K562 (cell line): Measurements from ENCODE around the gene FAM133A. TPM values are rescaled to one million over a fixed set of nuclear protein-coding genes. Genes with fewer than 3 reads are reported as not detected.

Experiments
- ATAC-seq: fragments of 200-7000 bp; cut with Tn5 transposase; 3 replicates; pipeline ENCODE4 v1.9.1; 2020; ENCODE audit warnings: moderate library complexity
- BruUV-seq: library from RNA; stranded (reverse); fragments of 400-500 nt; replicated peaks from 2 replicates; lab custom pipeline; 2021; lab: Mats Ljungman, UMichigan
- CTCF ChIA-PET: fragments of 300-600 bp; formaldehyde crosslinking; extraction: SDS; loops from one replicate; lab custom pipeline; 2021; ENCODE audit warnings: low intra/inter-chr PET ratio; lab: Yijun Ruan, JAX
- POLR2A ChIA-PET: fragments of 300-600, 350-650 bp; sonication (Branson Sonifier 250); formaldehyde crosslinking; extraction: SDS; loops from one replicate; lab custom pipeline; 2021; ENCODE audit warnings: antibody characterized with exemption, inconsistent platforms; lab: Yijun Ruan, JAX
- DNase-seq, 4 experiments: peaks; one replicate each; pipeline versions ENCODE4 v3.0.0 to v3.0.0-alpha.2; 2011 to 2018; ENCODE audit warnings: low spot score in 3 of 4, mixed read lengths in 3 of 4; ENCODE audit errors: extremely low read depth in 1 of 4
- FAIRE-seq: peaks from 2 replicates; lab custom pipeline; 2011; peaks lifted over from hg19 to GRCh38; lab: Jason Lieb, UNC
- H2AFZ ChIP-seq: 2 replicates; pipeline ENCODE4 v1.6.0; 2011; ENCODE audit warnings: low read depth, low read length, control low read depth, inconsistent platforms
- H3K27ac ChIP-seq: fragments of 200-600 bp; 3 replicates; pipeline ENCODE4 v1.8.0; 2011; ENCODE audit warnings: low read depth, mild to moderate bottlenecking, control low read depth, inconsistent platforms, low read length, moderate library complexity, mixed read lengths; ENCODE audit errors: extremely low read depth
- H3K27me3 ChIP-seq, 2 experiments: fragments of 300-600 bp in 1 of 2; 2 replicates in 1 of 2; 3 replicates in 1 of 2; pipeline versions ENCODE4 v1.6.0 to v1.8.0; 2011; ENCODE audit warnings: inconsistent platforms in 2 of 2, low read length in 2 of 2, mild to moderate bottlenecking in 1 of 2, mixed read lengths in 1 of 2, moderate library complexity in 1 of 2; ENCODE audit not compliant: control insufficient read depth in 2 of 2, insufficient read depth in 2 of 2
- H3K36me3 ChIP-seq: fragments of 300-600 bp; 3 replicates; pipeline ENCODE4 v1.8.0; 2011; ENCODE audit warnings: mild to moderate bottlenecking, low read length, inconsistent platforms; ENCODE audit not compliant: control insufficient read depth, insufficient read depth
- H3K4me1 ChIP-seq, 2 experiments: fragments of 200-600 bp in 1 of 2; replicated peaks in 1 of 2; 2 replicates in 1 of 2; 3 replicates in 1 of 2; pipeline versions ENCODE4 v1.5.1 to v1.8.0; 2011; ENCODE audit warnings: inconsistent platforms in 2 of 2, low read length in 2 of 2, mild to moderate bottlenecking in 1 of 2, mixed read lengths in 1 of 2, moderate library complexity in 1 of 2; ENCODE audit not compliant: control insufficient read depth in 2 of 2, insufficient read depth in 2 of 2
- H3K4me2 ChIP-seq: 2 replicates; pipeline ENCODE4 v1.6.1; 2011; ENCODE audit warnings: low read length, control low read depth, inconsistent platforms, mixed read lengths; ENCODE audit not compliant: insufficient read depth
- H3K4me3 ChIP-seq: fragments of 200-600 bp; sonication (generic), shearing (Covaris generic); 2 replicates; pipeline ENCODE4 v1.5.1; 2016; ENCODE audit warnings: control low read depth, inconsistent platforms
- H3K79me2 ChIP-seq: fragments of 200-600 bp; 3 replicates; pipeline ENCODE4 v1.8.0; 2011; ENCODE audit warnings: low read length, inconsistent platforms; ENCODE audit not compliant: control insufficient read depth, insufficient read depth
- H3K9ac ChIP-seq, 2 experiments: 2 replicates each; pipeline versions ENCODE4 v1.6.0 to v1.6.1; 2011; ENCODE audit warnings: low read depth in 2 of 2, low read length in 2 of 2, control low read depth in 1 of 2, inconsistent platforms in 1 of 2, mild to moderate bottlenecking in 1 of 2, mixed read lengths in 1 of 2; ENCODE audit not compliant: insufficient read depth in 1 of 2
- H3K9me1 ChIP-seq: one replicate; pipeline ENCODE4 v1.6.0; 2011; ENCODE audit warnings: inconsistent platforms, mild to moderate bottlenecking, low read length, moderate library complexity; ENCODE audit not compliant: control insufficient read depth, insufficient read depth
- H3K9me3 ChIP-seq: replicated peaks from 2 replicates; pipeline ENCODE4 v1.5.1; 2011; ENCODE audit warnings: low read depth, low read length, inconsistent platforms; ENCODE audit not compliant: control insufficient read depth, insufficient read depth
- H4K20me1 ChIP-seq: replicated peaks from 2 replicates; pipeline ENCODE4 v1.6.1; 2011; ENCODE audit warnings: low read length, inconsistent platforms, mixed read lengths; ENCODE audit not compliant: control insufficient read depth, insufficient read depth
- ASH1L ChIP-seq: fragments of 450-650 bp; IDR thresholded peaks from 2 replicates; pipeline ENCODE4 v1.6.1; 2018; ENCODE audit warnings: borderline replicate concordance, mild to moderate bottlenecking, low read depth; ENCODE audit not compliant: partially characterized antibody
- BDP1 ChIP-seq: IDR thresholded peaks from 3 replicates; pipeline ENCODE4 v1.6.1; 2011; ENCODE audit not compliant: insufficient read length, insufficient read depth
- CCNT2 ChIP-seq: IDR thresholded peaks from 2 replicates; pipeline ENCODE4 v1.6.1; 2011; ENCODE audit warnings: borderline replicate concordance, low read depth, mild to moderate bottlenecking, moderate library complexity, mixed read lengths, low read length; ENCODE audit not compliant: insufficient read length; ENCODE audit errors: extremely low read depth
- CEBPG ChIP-seq, 3 experiments: fragments of 200-800 bp in 1 of 3; sonication (Bioruptor generic) in 1 of 3; sonication (generic) in 1 of 3; formaldehyde crosslinking in 1 of 3; IDR thresholded peaks in 2 of 3; conservative IDR thresholded peaks in 1 of 3; 2 replicates each; pipeline versions ENCODE4 v1.6.1 to v1.8.0; 2016 to 2022; ENCODE audit warnings: missing compliant biosample characterization in 2 of 3, missing genetic modification characterization in 2 of 3, mild to moderate bottlenecking in 1 of 3, missing genetic modification reagents in 1 of 3
- CHD1 ChIP-seq: fragments of 200-600 bp; sonication (generic); IDR thresholded peaks from one replicate; pipeline ENCODE4 v1.6.1; 2012; ENCODE audit warnings: mild to moderate bottlenecking, moderate library complexity, low read length, inconsistent platforms
- CREB3 ChIP-seq: fragments of 450-650 bp; conservative IDR thresholded peaks from 2 replicates; pipeline ENCODE4 v1.6.1; 2016; ENCODE audit warnings: missing genetic modification characterization, low read depth, mild to moderate bottlenecking, missing compliant biosample characterization, moderate library complexity
- ELK3 ChIP-seq: fragments of 450-650 bp; formaldehyde crosslinking; IDR thresholded peaks from 2 replicates; pipeline ENCODE4 v1.4.0; 2020; ENCODE audit warnings: mild to moderate bottlenecking
- EP300 ChIP-seq: IDR thresholded peaks from 2 replicates; pipeline ENCODE4 v1.6.1; 2012; ENCODE audit warnings: low read length, improper control_type of control experiment
- GABPB1 ChIP-seq: sonication (generic); formaldehyde crosslinking; IDR thresholded peaks from 2 replicates; pipeline ENCODE4 v1.8.0; 2022; ENCODE audit warnings: mild to moderate bottlenecking, missing genetic modification reagents
- HDAC2 ChIP-seq: fragments of 450-650 bp; IDR thresholded peaks from 2 replicates; pipeline ENCODE4 v1.6.1; 2016; ENCODE audit warnings: mild to moderate bottlenecking
- HDGF ChIP-seq: fragments of 450-650 bp; IDR thresholded peaks from 2 replicates; pipeline ENCODE4 v1.6.1; 2016
- KDM5B ChIP-seq: fragments of 200-600 bp; sonication (generic); IDR thresholded peaks from 2 replicates; pipeline ENCODE4 v1.6.1; 2012; ENCODE audit warnings: low read depth, mild to moderate bottlenecking, moderate library complexity, low read length, control low read depth, inconsistent platforms; ENCODE audit not compliant: insufficient replicate concordance
- MEF2A ChIP-seq: IDR thresholded peaks from 2 replicates; pipeline ENCODE4 v1.6.1; 2011; ENCODE audit warnings: low read depth, mild to moderate bottlenecking, low read length, moderate library complexity; ENCODE audit not compliant: control insufficient read depth
- NFIC ChIP-seq: fragments of 450-650 bp; IDR thresholded peaks from 2 replicates; pipeline ENCODE4 v1.6.1; 2017; ENCODE audit warnings: mild to moderate bottlenecking, inconsistent platforms
- NR1H2 ChIP-seq: sonication (generic); formaldehyde crosslinking; IDR thresholded peaks from 2 replicates; pipeline ENCODE4 v1.4.0; 2020; ENCODE audit warnings: mild to moderate bottlenecking, missing genetic modification reagents
- ZNF3 ChIP-seq: fragments of 250-450 bp; sonication (Bioruptor Pico); IDR thresholded peaks from 2 replicates; pipeline ENCODE4 v1.5.0; 2021; ENCODE audit warnings: mild to moderate bottlenecking, moderate library complexity
- ZNF639 ChIP-seq, 2 experiments: fragments of 200-800 bp in 1 of 2; sonication (Bioruptor generic) in 1 of 2; sonication (generic) in 1 of 2; formaldehyde crosslinking in 1 of 2; IDR thresholded peaks in 1 of 2; conservative IDR thresholded peaks in 1 of 2; 2 replicates each; pipeline versions ENCODE4 v1.5.0 to v1.6.1; 2016 to 2020; ENCODE audit warnings: missing compliant biosample characterization in 1 of 2, missing genetic modification characterization in 1 of 2, missing genetic modification reagents in 1 of 2
- WGBS: fragments of 100-300 bp; shearing (Covaris generic); methylation state at CpG from one replicate; pipeline ENCODE4 v1.1.6; 2016; ENCODE audit warnings: low coverage, mixed read lengths; ENCODE audit not compliant: insufficient coverage; ENCODE audit errors: missing lambda C conversion rate; 5-methylcytosine and 5-hydroxymethylcytosine counted together
- in situ Hi-C: fragments of 300-500 bp; cut with MboI; formaldehyde crosslinking; loops from 4 replicates; pipeline ENCODE4 v1.15.0; 2018; ENCODE audit warnings: inconsistent platforms, mixed read lengths
- intact Hi-C: fragments of 100-400 bp; cut with micrococcal nuclease; formaldehyde crosslinking; loops from 2 replicates; pipeline ENCODE4 v1.14.2; 2022
- polyA plus RNA-seq, 8 experiments: library from polyadenylated mRNA; depleted of rRNA in 4 of 8; stranded (reverse) in 5 of 8; unstranded in 3 of 8; fragments of >200 nt; fragmentation: Nextera tagmentation in 2 of 8; fragmentation: Illumina TruSeq in 1 of 8; extraction: Ambion mirVana in 2 of 8; extraction: Trizol in 1 of 8; gene quantifications; 2 replicates each; pipeline versions ENCODE4 v1.2.1 to v1.2.3, GENCODE V29; 2011 to 2014; ENCODE audit warnings: inconsistent platforms in 1 of 8, missing spikeins in 1 of 8
- total RNA-seq, 7 experiments: library from RNA; depleted of rRNA in 6 of 7; stranded (reverse); fragments of >200 nt in 6 of 7; fragmentation: Illumina TruSeq in 2 of 7; extraction: Trizol in 2 of 7; gene quantifications; 2 replicates each; pipeline versions ENCODE4 v1.2.1 to v1.2.3, GENCODE V29; 2011 to 2021; ENCODE audit warnings: low replicate concordance in 1 of 7
- TF ChIP-seq, protein P1 (sequence below): fragments of 250-450 bp; sonication (Bioruptor Pico); IDR thresholded peaks from 2 replicates; pipeline ENCODE4 v1.4.0; 2020; ENCODE audit warnings: mild to moderate bottlenecking

The FAM133A gene
- total and polyA plus RNA-seq, 9 of the 15 experiments (the other 6 are each of a cell fraction or from before 2014, with no cell fraction given): 0.08 to 0.31 (median 0.18) TPM

DNA sequence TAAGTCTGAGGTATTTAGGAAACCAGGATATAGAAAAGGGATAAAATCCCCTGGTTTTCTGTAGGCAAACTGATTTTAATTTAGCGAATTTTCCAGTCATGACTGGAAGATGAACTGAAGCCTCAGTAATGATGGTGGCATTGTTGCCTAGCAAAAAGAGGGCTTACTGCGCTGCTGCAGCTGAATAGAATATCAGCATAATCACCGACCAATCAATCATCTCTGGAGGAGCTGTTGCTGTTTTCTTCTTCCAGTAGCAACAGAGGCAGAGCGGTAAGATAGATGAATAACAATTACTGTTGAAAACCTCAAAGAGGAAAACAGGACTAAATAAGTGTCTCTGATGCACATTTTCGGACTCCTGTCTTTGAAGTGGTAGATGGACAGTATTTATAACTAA lies 86.2 kb downstream of the FAM133A start:
- no peak overlapping the region for H3K27ac ChIP-seq
- no peak for ATAC-seq
- H3K4me3 ChIP-seq: no peak overlapping the region
- no peaks in the 10 kb centered on the region for H3K36me3 ChIP-seq
- no peaks in the 10 kb centered on the region for H4K20me1 ChIP-seq
- H3K4me2 ChIP-seq: no peak overlapping the region
- no peak overlapping the region for H2AFZ ChIP-seq
- BruUV-seq: no TSS peak
- 0% methylated on average over 5 of the region's 5 CpGs for whole genome bisulfite sequencing
- FAIRE-seq: no peak
- ChIA-PET CTCF (no interaction called here), POLR2A (no interaction called here)
- DNase-seq: no peak
- TF ChIP-seq ASH1L (no peak), CHD1 (no peak), GABPB1 (CRISPR knock-in tag) (no peak), MEF2A (no peak), NR1H2 (CRISPR knock-in tag) (no peak), CCNT2 (no peak), NFIC (no peak), BDP1 (no peak), ELK3 (CRISPR knock-in tag) (no peak), CREB3 (no peak), EP300 (no peak), HDGF (no peak), KDM5B (no peak), ZNF3 (CRISPR knock-in tag) (no peak), HDAC2 (no peak), CEBPG (CRISPR knock-in tag; IDR thresholded peaks at IDR 0.05) (no peak), CEBPG (tag; conservative IDR thresholded peaks at IDR 0.05 in 1 of 2, IDR thresholded peaks at IDR 0.05 in 1 of 2) (no peak), ZNF639 (CRISPR knock-in tag; conservative IDR thresholded peaks at IDR 0.05 in 1 of 2, IDR thresholded peaks at IDR 0.05 in 1 of 2) (no peak)
- TF ChIP-seq, protein P1, sequence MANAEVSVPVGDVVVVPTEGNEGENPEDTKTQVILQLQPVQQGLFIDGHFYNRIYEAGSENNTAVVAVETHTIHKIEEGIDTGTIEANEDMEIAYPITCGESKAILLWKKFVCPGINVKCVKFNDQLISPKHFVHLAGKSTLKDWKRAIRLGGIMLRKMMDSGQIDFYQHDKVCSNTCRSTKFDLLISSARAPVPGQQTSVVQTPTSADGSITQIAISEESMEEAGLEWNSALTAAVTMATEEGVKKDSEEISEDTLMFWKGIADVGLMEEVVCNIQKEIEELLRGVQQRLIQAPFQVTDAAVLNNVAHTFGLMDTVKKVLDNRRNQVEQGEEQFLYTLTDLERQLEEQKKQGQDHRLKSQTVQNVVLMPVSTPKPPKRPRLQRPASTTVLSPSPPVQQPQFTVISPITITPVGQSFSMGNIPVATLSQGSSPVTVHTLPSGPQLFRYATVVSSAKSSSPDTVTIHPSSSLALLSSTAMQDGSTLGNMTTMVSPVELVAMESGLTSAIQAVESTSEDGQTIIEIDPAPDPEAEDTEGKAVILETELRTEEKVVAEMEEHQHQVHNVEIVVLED (CRISPR knock-in tag): no peak
- no peaks in the 10 kb centered on the region for H3K27me3 ChIP-seq
- intact Hi-C loops (no loop called here), in situ Hi-C loops (no loop called here)
- H3K4me1 ChIP-seq: no peaks in the 10 kb centered on the region
- no peaks in the 10 kb centered on the region for H3K9me1 ChIP-seq
- no peaks in the 10 kb centered on the region for H3K9me3 ChIP-seq
- no peak overlapping the region for H3K9ac ChIP-seq
- H3K79me2 ChIP-seq: no peaks in the 10 kb centered on the region
